ENCODE results near the gene SNX6. TPM values are rescaled to one million over a fixed set of nuclear protein-coding genes. Genes with fewer than 3 reads are reported as not detected.

Gene SNX6
- polyA plus RNA-seq, 3 donors: 46.7 to 115 (median 114) TPM

GRCh38 chr14:34668111-34668510 lies 38.2 kb upstream of the SNX6 start:
- intact Hi-C loops (cut with micrococcal nuclease): no loop called here
- no peak for DNase-seq
- Histone ChIP-seq H3K27me3 (ENCODE audit: control insufficient read depth in 2 of 2, insufficient read depth in 2 of 2, low read length in 2 of 2) (no peaks in the 10 kb centered on the region), H2AFZ (ENCODE audit: insufficient read depth, low read depth, low read length, poor library complexity, severe bottlenecking) (no peak overlapping the region), H3K9me3 (replicated peaks in 1 of 2; ENCODE audit: control insufficient read depth in 1 of 2, insufficient read depth in 1 of 2, low read length in 2 of 2) (no peaks in the 10 kb centered on the region), H3K9ac (ENCODE audit: insufficient read depth, low read length, poor library complexity, severe bottlenecking) (no peak overlapping the region), H4K20me1 (ENCODE audit: insufficient read depth, low read length) (no peaks in the 10 kb centered on the region), H3K79me2 (ENCODE audit: insufficient read depth, low read length) (no peaks in the 10 kb centered on the region), H3K4me1 (ENCODE audit: control insufficient read depth in 1 of 2, insufficient read depth in 2 of 2, low read length in 2 of 2) (peaks cover 8 to 21% of the 10 kb centered on the region in 2 donors), H3K36me3 (replicated peaks in 1 of 2; ENCODE audit: control insufficient read depth in 1 of 2, insufficient read depth in 2 of 2, low read length in 2 of 2) (no peaks in the 10 kb centered on the region), H3K4me3 (replicated peaks in 1 of 3; ENCODE audit: low read depth in 2 of 3, low read length in 3 of 3) (no peak overlapping the region), H3K27ac (ENCODE audit: low read depth in 1 of 2, low read length in 2 of 2) (no peak overlapping the region), H3K4me2 (replicated peaks; ENCODE audit: extremely low read depth, low read length, poor library complexity, severe bottlenecking) (no peak overlapping the region)
- Mint-ChIP-seq H3K4me1 (peaks cover 18% of the 10 kb centered on the region), H3K9me3 (peaks cover 0 to 3% (median 2%) of the 10 kb centered on the region in 7 donors), H3K4me3 (no peak overlapping the region), H3K36me3 (no peaks in the 10 kb centered on the region), H3K27ac (peak overlapping the region in 1 of 7 donors; percentile 71), H3K27me3 (ENCODE audit: low read depth in 3 of 3) (peaks cover 0 to 6% (median 0%) of the 10 kb centered on the region in 3 donors)
- TF ChIP-seq, protein P1, sequence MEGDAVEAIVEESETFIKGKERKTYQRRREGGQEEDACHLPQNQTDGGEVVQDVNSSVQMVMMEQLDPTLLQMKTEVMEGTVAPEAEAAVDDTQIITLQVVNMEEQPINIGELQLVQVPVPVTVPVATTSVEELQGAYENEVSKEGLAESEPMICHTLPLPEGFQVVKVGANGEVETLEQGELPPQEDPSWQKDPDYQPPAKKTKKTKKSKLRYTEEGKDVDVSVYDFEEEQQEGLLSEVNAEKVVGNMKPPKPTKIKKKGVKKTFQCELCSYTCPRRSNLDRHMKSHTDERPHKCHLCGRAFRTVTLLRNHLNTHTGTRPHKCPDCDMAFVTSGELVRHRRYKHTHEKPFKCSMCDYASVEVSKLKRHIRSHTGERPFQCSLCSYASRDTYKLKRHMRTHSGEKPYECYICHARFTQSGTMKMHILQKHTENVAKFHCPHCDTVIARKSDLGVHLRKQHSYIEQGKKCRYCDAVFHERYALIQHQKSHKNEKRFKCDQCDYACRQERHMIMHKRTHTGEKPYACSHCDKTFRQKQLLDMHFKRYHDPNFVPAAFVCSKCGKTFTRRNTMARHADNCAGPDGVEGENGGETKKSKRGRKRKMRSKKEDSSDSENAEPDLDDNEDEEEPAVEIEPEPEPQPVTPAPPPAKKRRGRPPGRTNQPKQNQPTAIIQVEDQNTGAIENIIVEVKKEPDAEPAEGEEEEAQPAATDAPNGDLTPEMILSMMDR (IDR thresholded peaks at IDR 0.05): no peak
- WGBS (ENCODE audit: insufficient coverage): 0% methylated on average over 1 of the region's 2 CpGs

- Mint-ChIP-seq H3K27ac (peak overlapping the region in 1 of 7 donors; percentile 36), H3K9me3 (peaks cover 2 to 3% (median 2%) of the 10 kb centered on the region in 7 donors), H3K4me1 (peaks cover 15% of the 10 kb centered on the region), H3K4me3 (no peak overlapping the region), H3K27me3 (ENCODE audit: low read depth in 3 of 3) (peaks cover 0 to 6% (median 0%) of the 10 kb centered on the region in 3 donors), H3K36me3 (no peaks in the 10 kb centered on the region)
- WGBS (ENCODE audit: insufficient coverage): 95% methylated on average over 4 of the region's 7 CpGs
- Histone ChIP-seq H3K36me3 (replicated peaks in 1 of 2; ENCODE audit: control insufficient read depth in 1 of 2, insufficient read depth in 2 of 2, low read length in 2 of 2) (no peaks in the 10 kb centered on the region), H3K9ac (ENCODE audit: insufficient read depth, low read length, poor library complexity, severe bottlenecking) (no peak overlapping the region), H3K4me2 (replicated peaks; ENCODE audit: extremely low read depth, low read length, poor library complexity, severe bottlenecking) (no peak overlapping the region), H4K20me1 (ENCODE audit: insufficient read depth, low read length) (no peaks in the 10 kb centered on the region), H3K27ac (ENCODE audit: low read depth in 1 of 2, low read length in 2 of 2) (no peak overlapping the region), H3K4me1 (ENCODE audit: control insufficient read depth in 1 of 2, insufficient read depth in 2 of 2, low read length in 2 of 2) (peaks cover 6 to 20% of the 10 kb centered on the region in 2 donors), H3K27me3 (ENCODE audit: control insufficient read depth in 2 of 2, insufficient read depth in 2 of 2, low read length in 2 of 2) (no peaks in the 10 kb centered on the region), H3K79me2 (ENCODE audit: insufficient read depth, low read length) (no peaks in the 10 kb centered on the region), H3K4me3 (replicated peaks in 1 of 3; ENCODE audit: low read depth in 2 of 3, low read length in 3 of 3) (no peak overlapping the region), H3K9me3 (replicated peaks in 1 of 2; ENCODE audit: control insufficient read depth in 1 of 2, insufficient read depth in 1 of 2, low read length in 2 of 2) (no peaks in the 10 kb centered on the region), H2AFZ (ENCODE audit: insufficient read depth, low read depth, low read length, poor library complexity, severe bottlenecking) (no peak overlapping the region)
- TF ChIP-seq, protein P1 (IDR thresholded peaks at IDR 0.05): no peak
- no peak for DNase-seq
- intact Hi-C loops (cut with micrococcal nuclease): no loop called here
Measured at GRCh38 chr14:34667007-34667406, 37.1 kb upstream of the SNX6 start.
